Stimulated activated CD4-positive, alpha-beta T cell treated with anti-CD3 and anti-CD28 coated beads, TNF-alpha, amount 100 ng/mL, for 48 hours (primary cell): ENCODE measurements around the gene KCNH2.

Experiments used
- DNase-seq, 3 donors: peaks; one replicate each; pipeline ENCODE4 v3.0.0-alpha.2; 2020; ENCODE audit warnings: low read depth in 3 of 3

Gene KCNH2

GRCh38 chr7:150909200-150909995, 68.7 kb downstream of the KCNH2 start:
- no peak for DNase-seq

GRCh38 chr7:150908173-150908572, 69.9 kb downstream of the KCNH2 start:
- DNase-seq = no peak

GRCh38 chr7:150904011-150904909, 73.9 kb downstream of the KCNH2 start:
- DNase-seq = no peak

GRCh38 chr7:150903606-150904005, 74.5 kb downstream of the KCNH2 start:
- DNase-seq = no peak

- DNase-seq = no peak
Measured at GRCh38 chr7:150902078-150903033, 75.8 kb downstream of the KCNH2 start.

GRCh38 chr7:150901160-150902035, 76.7 kb downstream of the KCNH2 start:
- no peak for DNase-seq

- DNase-seq = no peak
Measured at GRCh38 chr7:150900675-150901074, 77.4 kb downstream of the KCNH2 start.

- peak; percentile 52 to 62 (median 59) for DNase-seq
Measured at GRCh38 chr7:150898475-150899011, 79.6 kb downstream of the KCNH2 start.

- peak in 1 of 3 donors; percentile 28 for DNase-seq
Measured at GRCh38 chr7:150897502-150898474, 80.3 kb downstream of the KCNH2 start.

- DNase-seq = no peak
Measured at GRCh38 chr7:150896562-150897209, 81.4 kb downstream of the KCNH2 start.

- no peak for DNase-seq
Measured at GRCh38 chr7:150895809-150896208, 82.3 kb downstream of the KCNH2 start.
